CD4-positive, alpha-beta T cell treated with Interleukin-17A for 1 hour (primary cell): ENCODE data around the gene GMDS.

Experiments
- DNase-seq: peaks from one replicate; pipeline ENCODE4 v3.0.0-alpha.2; 2020

Gene GMDS

DNA sequence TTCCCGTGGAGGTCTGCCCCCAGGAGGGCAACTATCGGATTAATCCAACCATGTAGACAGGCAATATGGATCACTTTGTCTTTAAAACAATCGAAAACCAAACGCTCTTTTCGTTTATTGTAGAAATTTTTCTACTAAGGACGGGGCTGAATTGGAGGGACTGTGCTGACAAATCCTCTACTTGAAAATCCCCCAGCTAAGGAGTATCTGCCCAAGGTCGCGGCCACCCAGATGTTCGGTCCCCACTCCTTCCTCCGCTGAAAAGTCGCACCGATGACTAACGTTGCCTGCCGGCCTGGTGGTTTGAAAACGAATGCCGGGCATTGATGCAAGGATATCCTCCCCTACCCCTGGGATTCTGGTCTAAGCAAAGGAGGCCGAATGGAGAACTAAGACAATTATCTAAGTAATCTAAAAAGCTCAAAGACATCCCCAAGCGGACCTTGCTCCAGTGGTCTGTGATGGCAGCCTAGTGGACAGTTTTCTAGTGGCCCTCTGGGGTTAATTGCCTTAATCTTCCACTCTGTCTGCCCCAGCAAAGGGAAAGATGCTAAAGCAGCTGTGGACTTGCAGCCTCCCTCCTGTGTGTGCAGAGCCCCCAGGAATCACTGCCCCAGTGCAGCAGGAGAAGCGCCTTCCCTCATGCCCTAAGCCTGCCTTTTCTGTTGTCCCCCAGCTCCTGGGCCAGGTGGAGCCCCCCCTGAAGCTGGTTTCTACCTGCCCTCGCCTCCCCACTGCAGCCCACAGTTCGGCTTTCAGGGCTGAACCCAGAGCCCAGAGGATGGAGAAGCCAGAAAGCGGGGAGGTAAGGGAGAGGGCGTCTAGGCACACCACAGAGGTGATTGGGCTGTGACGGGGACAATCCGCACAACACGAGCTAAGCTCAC, 639.3 kb downstream of the GMDS start:
- no peak for DNase-seq

DNA sequence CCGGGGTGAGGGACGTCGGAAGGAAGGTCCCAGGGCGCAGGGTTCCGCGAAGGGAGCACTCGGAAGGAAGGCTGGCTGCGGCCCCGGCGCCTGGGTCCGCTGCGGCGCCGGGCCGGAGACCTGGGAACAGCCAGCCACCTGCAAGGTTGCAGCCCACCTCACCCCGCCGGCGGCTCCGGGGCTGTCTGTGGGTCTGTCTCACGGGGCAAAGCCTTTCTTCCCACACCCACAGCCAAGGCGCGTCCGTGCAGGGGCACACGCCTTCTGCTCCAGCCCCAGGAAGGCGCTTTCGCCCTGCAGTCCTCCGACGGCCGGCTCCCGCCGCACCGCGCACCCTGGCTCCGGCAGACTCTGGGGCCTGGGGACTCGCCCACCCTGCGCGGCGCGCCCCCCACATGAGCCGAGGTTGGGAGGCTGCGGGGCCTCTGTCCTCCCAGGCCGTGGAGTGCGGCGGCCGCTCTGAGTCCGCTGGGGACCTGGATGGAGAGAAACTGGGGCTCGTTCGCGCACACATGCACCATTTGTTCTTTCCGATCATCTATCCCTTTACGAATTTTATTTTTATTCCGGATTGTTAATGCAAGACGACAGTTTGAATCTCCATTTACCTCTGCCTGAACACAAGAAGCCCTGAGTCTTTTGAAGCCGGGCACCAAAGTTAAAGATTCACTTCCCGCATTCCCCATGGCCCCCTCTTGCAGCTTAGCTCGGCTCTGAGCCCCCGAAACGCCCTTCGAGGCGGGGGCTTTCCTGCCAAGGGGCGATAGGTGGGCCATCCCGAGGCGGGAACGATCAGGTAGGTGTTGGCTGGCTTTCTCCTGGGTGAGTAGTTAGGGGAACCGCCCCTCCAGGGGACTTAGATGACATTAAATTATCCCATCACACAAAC, 640.2 kb downstream of the GMDS start:
- no peak for DNase-seq

DNA sequence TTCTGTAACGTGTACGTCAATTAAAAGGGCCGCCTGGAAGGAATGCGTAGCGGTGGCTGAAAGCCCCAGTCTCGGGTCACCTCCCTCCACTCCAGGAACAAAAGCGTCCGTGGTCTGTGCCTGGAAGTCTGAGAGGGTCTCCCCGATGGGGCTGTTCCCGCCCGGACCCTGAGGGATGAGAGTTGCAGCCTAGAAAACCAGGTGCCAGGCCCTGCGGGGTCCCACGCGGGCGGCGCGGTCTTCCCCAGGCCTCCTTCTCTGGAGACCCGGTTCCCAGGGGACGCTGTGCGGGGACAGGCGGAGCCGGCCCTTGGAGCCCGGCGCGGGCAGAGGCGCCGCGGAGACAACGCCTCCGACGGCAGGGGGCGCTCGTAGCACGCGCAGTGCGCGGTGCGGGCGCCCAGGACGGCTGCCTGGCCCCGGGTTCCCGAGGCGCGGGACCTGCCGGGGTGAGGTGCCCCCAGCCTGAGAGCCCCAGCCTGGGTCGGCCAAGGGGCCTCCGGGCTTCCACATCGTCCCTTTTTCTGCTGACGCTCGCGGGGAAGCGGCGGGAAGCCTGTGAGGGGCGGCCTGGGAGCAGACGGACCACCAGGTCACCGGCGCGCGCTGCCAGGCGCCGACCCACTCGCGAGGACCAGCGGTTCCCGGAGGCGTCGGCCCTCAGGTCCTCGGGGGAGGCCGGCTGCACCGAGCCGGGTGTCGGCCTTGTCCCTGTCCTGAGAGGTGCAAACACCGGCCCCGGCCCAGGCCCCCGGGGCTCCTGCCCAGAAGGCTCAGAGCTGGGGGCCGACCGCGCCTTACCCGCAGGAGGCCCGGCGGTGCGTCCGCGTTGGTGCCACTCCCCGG, 641.0 kb downstream of the GMDS start:
- DNase-seq, result peak; percentile 51

DNA sequence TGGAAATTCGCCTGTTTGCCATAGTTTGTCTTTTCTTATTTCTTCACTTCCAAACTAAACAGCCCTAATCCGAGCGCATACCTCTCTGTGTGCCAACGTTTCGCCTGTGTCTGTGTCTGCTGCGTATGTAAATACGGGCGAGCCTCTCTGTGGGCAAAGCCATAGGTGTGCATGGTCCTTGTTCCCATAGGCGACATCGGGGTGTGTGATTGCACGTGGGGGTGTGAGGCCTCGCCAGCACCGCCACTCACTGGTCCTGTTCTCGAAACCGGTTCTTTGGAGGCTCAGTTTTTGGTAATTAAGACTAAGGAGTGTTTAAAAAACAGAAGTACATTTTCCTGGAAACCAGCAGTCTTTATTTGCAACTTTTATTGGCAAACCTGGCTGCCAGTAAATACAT, 641.7 kb downstream of the GMDS start:
- DNase-seq, result no peak

DNA sequence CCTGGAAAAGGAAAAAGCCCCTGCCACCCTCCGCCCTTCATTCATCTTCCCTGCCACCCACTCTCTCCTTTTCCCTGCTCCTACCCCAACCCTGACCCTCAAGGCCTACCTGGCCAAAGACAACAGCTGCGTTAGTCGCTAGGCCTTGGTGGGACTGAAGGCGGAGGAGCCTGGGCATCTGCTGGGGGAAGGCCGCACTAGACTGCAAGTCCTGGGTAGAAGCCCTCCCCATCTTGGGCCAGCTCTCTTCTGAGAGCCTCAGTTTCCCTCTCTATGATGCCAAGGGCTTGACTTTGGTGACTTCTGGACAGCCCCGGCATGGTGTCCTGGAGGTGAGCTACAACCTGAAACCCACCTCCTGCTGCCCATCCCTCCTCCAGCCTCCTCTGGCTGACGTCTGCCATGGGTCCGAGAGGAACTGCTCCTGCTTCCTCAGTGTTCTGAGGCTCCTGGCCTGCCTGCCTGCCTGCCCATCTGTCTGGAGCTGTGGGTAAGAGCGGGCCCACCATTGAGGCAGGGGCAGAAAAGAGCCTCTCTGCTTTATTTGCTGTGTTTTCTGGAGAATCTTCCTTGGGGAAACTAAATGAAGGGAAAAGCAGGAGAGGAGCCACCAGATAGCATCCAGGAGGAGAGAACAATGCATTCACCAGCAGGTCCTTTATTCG, 643.2 kb downstream of the GMDS start:
- no peak for DNase-seq

DNA sequence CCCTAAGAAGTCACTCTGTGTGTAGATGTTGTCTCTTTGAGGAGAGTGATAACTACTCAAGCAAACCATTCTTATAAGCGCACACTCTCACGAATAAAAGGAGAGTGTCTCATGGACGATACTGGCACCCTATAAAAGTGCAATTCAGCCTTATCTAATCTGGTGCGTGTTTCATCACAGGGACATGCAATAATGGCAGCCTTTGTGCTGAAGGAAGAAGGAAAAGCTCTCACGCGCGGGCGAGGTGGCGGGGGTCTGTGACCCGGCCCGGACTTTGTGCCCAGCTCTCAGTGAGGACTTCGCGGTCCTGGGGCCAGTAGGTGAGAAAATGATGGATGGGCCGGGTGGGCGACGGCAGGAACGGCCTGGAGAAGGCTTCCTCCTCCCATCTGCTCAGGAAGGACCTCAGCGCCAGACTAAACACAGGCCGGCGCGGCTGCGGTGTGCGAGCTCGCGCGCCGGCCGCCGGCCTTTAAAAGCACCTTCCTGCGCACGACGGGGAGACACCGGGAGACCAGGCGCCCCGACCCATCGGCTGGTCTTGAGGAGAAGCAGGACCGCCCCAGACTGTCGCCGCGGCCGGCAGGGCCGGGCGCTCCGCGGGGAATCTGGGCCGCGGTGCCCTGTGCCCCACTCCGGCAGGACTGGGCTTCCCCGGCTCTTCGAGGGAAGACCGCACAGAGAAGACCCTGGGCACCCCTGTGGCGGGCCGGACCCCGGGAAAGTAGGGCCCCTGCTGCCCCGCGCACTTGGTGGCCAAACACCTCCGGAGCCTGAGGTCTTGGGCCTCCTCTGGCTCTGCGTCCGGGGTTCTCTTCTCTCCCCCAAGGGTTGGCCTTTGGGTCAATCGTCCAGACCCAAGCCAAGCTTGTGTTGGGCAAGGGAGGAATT, 644.0 kb downstream of the GMDS start:
- no peak for DNase-seq

DNA sequence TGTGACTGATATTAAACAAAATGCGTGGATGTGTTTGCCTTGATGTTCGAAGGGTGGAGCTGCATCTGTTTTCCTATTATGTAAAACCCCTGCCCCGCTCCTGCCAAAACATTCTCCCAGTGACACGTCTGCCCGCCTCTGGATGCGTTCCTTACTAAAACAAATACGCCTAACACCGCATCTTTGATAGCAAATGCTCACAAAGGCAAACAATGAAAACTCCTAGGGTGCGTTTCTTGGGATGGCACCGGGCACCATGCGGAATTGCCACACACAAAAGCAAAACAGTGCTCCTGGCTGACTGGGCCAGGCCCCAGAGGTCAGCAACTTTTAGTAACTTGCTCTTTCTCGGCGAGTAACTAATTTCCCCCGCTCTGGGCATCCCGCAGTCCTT, 644.6 kb downstream of the GMDS start:
- no peak for DNase-seq

DNA sequence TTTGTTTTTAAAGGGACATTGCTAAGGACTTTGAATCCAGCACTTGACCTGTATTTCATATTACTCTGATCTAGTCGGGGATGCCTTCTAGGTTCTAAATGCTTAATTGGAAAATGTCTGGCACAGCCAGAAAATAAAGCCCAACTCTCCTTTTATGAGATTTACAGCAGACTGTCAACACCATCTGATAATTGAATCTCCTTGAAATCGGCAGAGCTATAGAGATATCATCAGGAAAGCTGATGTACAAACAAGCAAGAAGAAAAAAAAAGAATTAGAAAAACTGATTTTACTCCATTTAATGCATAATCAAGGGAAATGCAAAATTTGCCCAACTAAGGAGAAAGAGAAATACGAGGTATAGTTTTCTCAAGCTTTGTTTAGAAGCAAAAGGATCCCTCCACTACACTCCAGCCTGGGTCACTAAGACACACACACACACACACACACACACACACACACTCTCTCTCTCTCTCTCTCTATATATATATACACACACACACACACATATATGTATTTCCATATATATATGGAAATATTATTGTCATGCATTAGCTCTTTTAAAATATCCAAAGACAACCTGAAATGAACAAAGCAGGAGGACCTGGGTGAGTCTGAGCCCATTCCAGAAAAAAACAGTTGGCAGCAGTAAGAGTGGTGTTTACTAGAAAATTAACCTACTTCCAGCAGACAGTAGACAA, 645.2 kb downstream of the GMDS start:
- no peak for DNase-seq

DNA sequence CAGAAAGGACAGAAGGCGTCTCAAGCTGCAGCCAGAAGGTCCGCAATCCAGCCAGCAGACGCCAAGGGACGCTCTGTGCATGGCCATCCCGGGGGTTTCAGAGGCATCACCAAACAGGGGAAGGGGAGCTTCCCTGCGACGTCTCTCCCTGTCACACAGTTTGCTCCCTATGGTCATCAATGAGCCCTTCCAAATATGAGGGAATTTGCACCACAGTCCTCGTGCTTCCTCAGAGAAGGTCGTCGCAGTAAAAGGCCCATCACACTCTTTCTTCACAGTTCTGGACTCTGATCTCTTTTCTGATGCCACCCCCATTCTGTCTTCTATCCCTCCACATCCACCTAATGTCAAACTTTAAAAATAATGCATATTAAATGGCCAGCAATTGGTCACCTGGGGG, 645.9 kb downstream of the GMDS start:
- no peak for DNase-seq

DNA sequence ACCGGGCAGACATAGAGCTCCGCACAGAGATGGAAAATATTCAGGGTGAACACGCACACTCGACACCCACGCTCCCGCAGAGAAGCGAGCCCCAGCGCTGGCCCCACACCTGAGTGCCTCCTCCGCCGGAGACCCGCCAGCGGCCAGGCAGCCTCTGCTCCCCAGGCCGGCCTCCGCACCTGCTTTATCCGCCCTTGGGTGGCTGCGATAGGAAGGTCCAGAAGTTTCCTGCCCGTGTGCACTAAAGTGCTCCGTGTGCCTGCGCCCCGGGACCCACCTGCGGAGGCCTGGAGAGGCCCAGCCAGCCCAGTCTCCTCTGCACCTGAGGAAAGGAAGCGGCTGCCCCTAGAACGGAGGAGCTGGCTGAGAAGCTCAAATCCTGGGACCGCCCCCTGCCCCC, 646.5 kb downstream of the GMDS start:
- no peak for DNase-seq

DNA sequence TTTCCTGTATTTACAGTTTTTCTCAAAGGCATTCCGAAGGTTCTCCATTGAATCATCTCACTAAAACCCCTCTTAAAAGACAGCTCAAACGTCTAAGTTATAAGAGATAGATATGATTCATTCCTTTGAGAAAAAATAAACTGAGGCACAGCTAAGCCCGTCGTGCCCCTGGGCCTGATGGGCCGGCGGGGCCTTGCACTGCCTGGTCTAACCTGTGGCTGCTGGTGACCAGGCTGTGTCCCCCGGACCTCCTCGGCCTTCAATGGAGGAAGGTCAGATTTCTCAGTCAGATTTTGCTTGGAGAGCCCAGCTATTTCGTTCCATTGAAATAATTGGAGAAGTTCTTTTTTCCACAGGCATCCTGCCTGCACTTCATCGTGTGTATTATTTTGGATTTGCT, 647.0 kb downstream of the GMDS start:
- DNase-seq, result no peak

DNA sequence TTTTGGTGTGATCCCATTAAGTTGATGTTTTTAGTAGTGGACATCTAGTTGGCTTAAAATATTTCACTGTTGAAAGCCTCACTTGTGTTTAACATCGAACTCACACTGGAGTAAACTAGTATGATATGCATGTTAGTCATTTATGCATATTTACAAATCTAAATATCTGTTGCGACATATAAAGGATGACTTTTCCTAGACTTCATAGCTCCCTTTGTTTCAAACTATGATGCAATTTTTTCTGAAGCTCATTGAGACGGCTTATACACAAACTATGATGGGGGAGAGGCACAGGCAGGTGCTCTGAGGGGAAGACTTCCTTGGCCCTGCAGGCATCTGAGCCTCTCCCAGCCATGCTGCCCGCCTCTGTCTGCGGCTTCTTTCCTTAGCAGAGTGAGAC, 647.5 kb downstream of the GMDS start:
- DNase-seq, result no peak

DNA sequence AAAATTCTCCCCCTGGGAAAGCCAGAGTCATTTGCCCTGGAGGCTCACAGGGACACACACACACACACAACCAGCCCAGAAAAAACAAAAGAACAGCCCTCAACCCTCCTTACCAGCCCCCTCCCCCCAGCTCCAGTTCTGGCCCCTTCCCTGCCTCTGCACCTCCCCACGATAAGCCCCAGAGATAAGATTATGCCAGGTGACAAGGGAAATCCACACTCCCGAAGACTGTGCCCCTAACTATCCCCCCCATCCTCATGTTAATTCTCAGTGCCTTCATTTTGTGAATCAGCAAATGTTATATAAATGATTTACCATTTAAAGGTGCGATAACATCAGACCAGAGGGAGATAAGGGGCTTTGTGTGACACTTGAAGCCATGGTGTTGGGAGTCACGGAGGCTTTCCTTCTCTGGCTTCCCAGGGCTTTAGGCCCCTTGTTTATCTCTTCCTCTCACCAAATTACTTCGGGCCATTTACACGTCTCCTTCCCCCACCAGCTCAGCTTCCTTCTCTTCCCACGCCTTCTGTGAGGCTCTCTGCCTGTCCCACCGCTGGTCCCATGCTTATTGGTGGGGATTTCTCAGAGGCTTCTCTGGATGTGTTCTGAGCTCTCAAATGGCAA, 648.2 kb downstream of the GMDS start:
- no peak for DNase-seq

DNA sequence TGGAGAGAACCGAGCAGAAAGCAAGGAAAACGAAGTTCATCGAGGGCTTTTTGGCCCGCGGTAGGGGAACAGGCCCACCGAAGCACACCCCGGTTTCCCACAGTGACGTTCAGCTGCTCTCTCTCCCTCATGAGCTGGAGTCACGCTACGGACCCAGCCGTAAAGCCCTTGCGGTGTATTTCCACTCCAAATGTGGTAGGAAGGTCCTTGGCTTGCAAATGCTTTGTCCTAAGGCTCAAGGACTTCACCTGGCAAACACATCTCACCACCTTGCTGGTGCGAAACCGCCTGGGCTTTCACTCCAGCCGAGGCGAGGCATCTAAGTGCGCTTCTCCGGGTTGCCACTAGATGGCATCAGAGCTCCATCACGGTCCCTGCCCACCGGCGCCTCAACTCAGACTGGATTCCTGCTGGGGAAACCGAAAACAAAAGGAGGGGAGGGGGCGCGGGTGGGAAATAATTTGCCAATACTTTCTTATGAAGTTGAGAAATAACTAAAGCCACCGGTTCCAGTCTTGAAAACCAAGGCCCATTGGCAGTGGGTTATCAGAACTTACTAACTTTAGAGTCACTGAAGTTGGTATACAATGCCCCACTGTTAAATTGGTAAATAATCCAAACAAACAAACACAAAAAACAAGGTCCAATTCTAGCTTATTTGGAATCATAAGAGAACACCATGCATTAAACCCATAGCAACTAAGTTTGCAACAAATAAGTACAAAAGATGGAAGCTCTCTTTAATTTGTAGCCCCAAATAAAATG, 649.1 kb downstream of the GMDS start:
- peak; percentile 70 for DNase-seq

DNA sequence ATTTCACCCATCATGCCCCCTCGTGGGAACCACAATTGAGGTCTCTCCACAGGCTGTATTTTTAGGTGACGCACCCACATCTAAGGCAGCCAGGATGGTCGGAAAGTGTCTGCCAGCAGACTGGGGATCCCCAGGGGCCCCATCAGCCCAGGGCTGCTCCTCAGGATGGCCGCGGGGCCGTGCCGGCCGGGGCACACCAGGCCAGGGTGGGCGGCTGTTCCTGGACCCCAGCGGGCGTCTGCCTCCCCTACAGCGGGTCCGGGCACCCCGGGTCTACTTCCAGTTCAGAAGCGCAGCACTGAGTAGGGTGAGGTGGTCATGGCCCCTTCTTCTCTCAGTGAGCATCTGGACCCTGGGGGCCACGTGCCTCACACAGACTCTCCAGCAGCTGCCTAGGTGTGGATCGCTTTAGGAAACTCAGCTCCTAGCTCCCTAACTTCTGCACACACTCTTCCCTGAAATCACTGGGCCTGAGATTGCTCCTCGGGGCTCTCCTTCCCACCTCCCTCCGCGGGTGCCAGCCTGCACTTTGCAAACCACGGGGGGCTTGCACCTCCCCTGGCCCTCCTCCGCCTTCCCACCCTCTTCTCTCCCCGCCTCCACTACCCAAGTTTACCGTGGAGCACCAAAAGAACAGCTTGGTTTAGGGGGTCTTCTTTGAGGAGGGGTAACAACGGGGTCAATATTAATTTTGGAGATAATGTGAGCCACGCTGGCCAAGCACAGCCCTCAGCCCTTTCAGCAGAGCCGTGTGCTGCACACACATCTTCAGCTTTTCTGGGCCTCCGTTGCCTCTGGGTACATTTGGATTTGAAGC, 649.9 kb downstream of the GMDS start:
- no peak for DNase-seq

DNA sequence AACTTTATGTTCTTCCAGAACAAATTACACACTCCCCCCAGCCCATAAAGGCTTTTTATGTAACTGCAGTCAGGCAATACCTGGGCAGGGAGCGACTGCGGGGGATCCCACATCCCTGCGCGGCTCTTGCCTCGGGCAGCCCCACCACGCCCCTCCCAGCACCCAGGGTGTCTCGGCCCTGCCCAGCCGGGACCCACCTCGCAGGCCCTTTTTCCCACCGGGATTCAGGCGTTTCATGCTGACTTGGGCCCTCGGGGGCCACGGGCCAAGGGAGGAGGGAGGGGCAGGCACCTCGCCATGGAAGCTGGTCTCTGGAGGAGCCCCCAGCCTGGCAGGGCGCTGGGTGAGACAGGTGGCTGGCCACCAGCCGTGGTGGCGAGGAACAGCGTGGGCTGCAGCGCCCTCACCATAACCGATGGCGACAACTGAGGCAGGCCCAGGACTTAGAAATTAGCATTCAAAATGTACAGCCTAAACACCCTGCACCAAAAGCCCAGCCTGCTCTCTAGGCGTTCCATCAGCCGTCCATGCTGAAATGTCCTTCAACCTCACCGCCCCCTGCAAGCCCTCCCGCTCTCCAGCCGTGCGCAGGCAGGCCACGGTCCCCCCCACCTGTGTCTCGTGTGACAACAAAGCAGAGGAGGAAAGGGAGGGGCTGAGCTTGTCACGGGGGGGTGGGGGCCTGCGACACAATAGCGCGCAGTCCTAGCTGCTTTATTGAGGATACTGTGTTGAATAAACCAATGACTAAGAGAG, 650.8 kb downstream of the GMDS start:
- DNase-seq, result no peak

DNA sequence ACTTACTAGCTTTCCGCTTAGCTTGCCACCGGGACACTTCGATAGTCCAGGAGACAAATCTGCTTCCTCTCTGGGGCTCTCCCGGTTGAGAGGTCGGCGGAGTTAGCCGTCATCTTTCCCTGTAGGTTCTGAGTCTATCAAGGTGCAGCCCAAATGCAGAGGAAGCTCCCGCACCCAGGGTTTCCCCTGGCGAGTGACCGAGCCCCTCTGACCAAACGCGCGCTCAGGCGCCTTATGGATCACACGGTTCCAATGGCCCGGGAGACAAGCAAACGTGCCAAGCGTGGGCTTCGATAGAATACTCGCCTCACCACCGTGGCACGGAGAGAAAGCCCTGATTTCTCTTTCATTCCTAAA, 651.5 kb downstream of the GMDS start:
- no peak for DNase-seq
